HG02623 (cell line): Measurements from ENCODE around the gene TRIM23.

Experiments
- ATAC-seq: cut with Tn5 transposase; IDR thresholded peaks from one replicate; pipeline ENCODE4 v1.9.1; 2021; ENCODE audit warnings: moderate library complexity; ENCODE audit not compliant: unreplicated experiment

Gene TRIM23

GRCh38 chr5:65570598-65571226 is 53.4 kb downstream of the TRIM23 start:
- no peak for ATAC-seq

- ATAC-seq, result no peak
These were observed 57.6 kb downstream of the TRIM23 start for GRCh38 chr5:65566505-65566904.

GRCh38 chr5:65563777-65564176 is 60.4 kb downstream of the TRIM23 start:
- no peak for ATAC-seq

GRCh38 chr5:65562731-65563701 is 61.1 kb downstream of the TRIM23 start, which contains the start of the genes CENPK and PPWD1:
CENPK (minus strand) TSS chr5:65563168; CDS start chr5:65554907, 8,261 bp downstream.
PPWD1 (plus strand) TSS chr5:65563296; CDS start chr5:65563311, 15 bp downstream.
- peak; percentile 99 for ATAC-seq

- no peak for ATAC-seq
These were observed 67.4 kb downstream of the TRIM23 start for GRCh38 chr5:65556718-65557117.

GRCh38 chr5:65556181-65556580 is 68.0 kb downstream of the TRIM23 start:
- no peak for ATAC-seq

- ATAC-seq, result no peak
These were observed 68.8 kb downstream of the TRIM23 start for GRCh38 chr5:65555287-65555686.

GRCh38 chr5:65553941-65554340 is 70.2 kb downstream of the TRIM23 start:
- ATAC-seq, result no peak

- no peak for ATAC-seq
These were observed 75.9 kb downstream of the TRIM23 start for GRCh38 chr5:65548281-65548680.

- ATAC-seq, result no peak
These were observed 78.0 kb downstream of the TRIM23 start for GRCh38 chr5:65546141-65546540.

GRCh38 chr5:65544473-65544872 is 79.7 kb downstream of the TRIM23 start:
- no peak for ATAC-seq

GRCh38 chr5:65539827-65540226 is 84.3 kb downstream of the TRIM23 start:
- no peak for ATAC-seq
